SH-SY5Y (cell line): ENCODE data around the gene ZNF101.

Experiments used
- GATA2 ChIP-seq: IDR thresholded peaks from 2 replicates; pipeline ENCODE4 v1.6.1; 2011; ENCODE audit warnings: mild to moderate bottlenecking, low read depth, low read length
- GATA3 ChIP-seq: IDR thresholded peaks from 2 replicates; pipeline ENCODE4 v1.6.1; 2011; ENCODE audit warnings: low read depth, mild to moderate bottlenecking, low read length, moderate library complexity

ZNF101 gene

DNA sequence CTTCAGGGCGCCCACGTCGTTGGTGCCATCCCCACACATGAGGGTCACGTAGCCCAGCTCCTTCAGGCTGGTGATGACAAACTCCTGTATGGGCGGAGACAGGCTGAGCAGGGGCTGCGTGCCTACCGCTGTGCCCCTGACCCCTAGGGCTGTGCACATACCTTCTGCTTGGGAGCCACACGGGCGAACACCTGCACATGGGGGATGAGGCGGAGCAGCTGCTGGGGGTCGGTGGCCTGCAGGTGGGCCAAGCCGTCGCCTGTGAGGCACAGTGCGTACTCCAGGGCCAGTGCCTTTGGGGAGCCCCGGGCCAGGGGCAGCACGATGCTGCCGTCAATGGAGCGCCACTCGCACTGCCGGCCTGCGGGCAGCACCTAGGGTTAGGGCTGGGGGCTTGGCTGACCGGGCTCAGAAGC is 19.1 kb upstream of the ZNF101 start:
- TF ChIP-seq GATA2 (no peak), GATA3 (no peak)

DNA sequence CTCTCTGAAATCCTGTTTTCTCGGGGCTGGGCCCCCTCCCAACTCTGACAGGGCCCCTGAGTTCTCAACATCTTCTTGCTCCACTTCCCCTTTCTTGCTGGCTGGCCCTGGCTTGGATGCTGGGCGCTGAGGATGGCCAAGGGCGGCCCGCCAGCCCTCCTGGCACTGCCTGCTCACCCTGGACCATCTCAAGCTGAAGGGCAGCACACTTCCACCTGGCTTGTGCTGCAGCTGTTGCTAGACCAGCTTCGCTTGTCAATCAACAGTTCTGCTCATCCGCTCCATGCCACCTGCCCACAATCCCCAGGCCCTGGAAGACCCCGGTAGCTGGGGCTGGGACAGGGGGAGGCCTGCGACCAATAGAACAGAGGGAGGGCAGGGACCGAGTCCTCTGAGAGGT is 18.3 kb upstream of the ZNF101 start:
- no peak for TF ChIP-seq GATA3
- no peak for TF ChIP-seq GATA2

DNA sequence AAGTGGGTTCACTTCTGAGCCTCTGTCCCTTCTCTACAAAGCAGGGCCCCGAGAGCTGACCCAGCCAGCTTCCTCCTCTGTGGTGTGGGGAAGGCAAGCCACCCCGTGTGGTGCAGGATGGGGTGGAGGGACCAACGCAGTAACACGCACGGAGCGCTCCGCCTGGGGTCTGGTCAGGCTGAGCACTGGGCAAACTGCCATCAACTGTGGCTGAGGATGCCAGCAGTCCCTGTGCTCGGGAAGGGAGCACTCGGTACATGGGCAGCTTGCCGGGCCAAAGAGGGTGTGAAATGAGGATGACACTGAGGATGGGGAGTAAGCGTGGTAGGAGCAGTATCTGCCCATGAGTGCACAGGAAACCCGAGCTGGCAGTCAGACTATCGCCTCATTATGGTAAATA is 17.6 kb upstream of the ZNF101 start:
- TF ChIP-seq GATA3: no peak
- no peak for TF ChIP-seq GATA2

DNA sequence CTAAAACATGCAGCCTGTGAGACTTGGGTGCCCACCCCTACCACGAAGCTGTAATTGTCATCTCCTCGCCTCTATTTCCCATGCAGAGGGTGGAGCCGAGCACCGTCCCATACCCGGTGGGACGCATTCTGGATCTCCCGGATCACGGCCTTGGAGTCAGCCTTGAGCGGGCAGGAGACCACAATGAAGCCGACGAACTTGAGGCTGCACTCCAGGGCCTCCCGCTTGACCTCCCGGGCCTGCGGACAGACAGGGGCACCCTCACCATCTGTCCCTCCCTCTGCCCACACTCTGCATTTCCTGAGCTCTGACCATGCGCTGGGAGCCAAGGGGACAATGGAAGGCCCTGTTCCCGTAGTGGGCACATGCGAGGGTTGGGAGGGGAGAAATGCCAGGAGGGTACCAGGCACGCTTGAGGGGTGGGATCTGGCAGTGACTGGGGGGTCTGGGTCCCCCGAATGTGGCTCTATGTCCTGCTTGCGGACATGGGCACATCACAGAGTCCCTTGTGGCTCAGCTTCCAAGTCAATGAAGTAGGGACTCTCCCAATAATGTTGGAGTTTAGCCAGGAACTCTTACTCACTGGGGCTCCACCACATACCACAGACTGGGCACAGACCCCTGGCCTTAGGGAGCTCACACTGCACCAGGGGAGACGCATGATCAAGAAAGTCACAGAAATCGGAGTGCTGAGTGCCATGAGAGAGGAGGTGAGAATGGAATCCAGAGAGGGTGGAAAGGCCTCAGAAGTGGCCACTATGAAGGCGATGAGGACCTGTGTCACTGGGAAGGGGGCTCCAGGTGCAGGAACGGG is 15.9 kb upstream of the ZNF101 start:
- TF ChIP-seq GATA3: no peak
- no peak for TF ChIP-seq GATA2

DNA sequence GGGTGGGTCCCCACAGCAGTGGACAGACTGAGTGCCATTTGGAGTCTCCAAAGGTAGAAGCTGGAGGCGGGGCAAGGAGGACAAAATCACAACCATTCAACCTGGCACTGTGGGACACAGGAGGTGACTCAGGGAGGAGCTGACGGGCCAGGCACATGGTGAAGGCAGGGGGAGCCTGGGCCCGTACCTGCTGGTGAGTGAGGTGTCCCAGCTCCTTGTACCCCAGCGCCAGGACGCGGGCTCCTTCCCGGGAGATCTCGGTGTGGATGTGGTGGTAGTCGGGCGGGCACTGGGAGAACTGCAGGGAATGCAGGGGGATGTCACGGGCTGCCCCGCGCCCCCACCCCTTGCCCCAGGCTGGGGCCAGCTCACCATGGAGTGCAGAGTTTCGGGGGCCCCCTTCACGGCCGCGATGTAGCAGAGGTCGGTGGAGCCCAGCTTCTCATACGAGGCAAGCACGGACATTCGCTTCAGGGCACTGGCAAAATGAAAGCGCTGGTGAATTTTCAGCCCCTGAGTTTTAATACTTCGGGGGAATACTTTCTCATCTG is 15.0 kb upstream of the ZNF101 start:
- TF ChIP-seq GATA2: no peak
- no peak for TF ChIP-seq GATA3

DNA sequence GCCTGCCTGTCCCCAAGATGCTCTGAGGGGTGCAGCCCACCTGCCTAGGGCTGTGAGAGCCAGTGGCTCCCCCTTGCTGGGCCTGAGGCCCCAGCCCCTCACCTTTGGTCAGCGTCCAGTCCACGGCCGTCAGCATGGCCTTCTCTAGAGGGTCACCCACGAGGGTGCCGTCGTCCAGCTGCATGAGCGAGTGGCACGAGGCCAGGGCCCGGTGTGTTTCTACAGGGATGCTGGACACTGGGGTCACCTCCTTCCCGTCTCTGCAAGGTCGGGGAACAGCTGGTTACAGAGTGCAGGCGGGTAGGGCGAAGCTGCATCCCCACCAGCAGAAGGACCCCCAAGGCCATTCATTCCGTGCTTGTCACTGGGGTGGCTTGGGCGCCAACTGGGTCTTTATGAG is 14.2 kb upstream of the ZNF101 start:
- TF ChIP-seq GATA3 (no peak), GATA2 (no peak)

DNA sequence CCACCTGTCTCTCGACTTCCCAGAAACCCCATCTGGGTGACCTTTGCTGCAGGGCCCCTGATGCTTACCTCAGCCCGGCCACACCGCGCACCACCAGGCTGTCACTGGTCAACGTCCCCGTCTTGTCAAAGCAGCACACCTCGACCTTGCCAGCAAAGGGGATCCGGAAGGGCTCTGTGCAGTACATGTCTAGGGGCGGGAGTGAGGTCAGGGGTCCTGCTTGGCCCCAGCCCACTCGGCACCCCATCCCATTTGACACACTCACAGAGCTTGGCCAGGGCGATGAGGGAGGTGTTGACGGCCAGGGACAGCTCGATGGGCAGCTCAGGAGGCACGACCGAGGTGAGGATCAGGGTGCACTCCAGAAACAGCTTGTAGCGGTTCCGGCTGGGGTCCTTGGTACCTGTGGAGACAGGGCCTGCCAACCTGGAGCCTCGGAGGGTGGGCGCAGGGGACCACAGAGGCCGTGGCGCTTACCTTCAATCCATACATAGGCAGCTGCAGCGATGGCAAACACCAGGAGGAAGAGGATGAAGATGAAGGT is 13.5 kb upstream of the ZNF101 start:
- TF ChIP-seq GATA2 (no peak), GATA3 (no peak)

DNA sequence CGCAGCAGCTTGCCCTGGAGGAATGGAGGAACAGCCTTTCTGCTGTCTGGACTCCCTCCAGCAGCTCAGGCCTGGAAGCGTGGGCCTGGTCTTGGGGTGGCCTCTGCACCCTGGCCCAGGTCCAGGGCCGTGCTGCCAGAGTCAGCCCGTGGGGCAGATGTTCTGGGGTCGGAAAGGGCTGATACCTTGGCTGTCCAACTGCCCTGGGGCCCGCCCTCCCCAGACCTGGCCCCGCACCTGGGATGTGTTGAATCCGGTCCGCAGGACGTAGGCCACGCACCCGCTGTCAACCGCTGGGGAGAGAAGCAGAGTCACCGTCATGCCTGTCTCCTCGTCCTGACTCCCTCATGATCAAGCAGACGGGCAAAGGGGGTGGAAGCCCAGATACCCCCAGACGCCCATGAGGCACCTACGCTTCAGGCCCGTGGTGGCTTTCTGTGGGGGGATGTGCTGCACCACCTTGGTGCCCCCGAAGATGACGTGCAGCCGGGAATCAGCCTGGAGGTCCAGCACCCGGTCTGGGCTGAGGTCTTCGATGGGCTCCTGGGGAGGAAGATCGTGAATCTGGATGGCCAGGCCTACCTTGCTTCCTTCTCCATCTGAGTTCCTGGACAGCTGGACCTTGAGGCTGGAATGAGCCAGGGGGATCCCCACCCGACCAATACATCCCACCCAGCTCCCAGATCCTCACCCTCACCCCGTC is 12.8 kb upstream of the ZNF101 start:
- TF ChIP-seq GATA3: no peak
- no peak for TF ChIP-seq GATA2

DNA sequence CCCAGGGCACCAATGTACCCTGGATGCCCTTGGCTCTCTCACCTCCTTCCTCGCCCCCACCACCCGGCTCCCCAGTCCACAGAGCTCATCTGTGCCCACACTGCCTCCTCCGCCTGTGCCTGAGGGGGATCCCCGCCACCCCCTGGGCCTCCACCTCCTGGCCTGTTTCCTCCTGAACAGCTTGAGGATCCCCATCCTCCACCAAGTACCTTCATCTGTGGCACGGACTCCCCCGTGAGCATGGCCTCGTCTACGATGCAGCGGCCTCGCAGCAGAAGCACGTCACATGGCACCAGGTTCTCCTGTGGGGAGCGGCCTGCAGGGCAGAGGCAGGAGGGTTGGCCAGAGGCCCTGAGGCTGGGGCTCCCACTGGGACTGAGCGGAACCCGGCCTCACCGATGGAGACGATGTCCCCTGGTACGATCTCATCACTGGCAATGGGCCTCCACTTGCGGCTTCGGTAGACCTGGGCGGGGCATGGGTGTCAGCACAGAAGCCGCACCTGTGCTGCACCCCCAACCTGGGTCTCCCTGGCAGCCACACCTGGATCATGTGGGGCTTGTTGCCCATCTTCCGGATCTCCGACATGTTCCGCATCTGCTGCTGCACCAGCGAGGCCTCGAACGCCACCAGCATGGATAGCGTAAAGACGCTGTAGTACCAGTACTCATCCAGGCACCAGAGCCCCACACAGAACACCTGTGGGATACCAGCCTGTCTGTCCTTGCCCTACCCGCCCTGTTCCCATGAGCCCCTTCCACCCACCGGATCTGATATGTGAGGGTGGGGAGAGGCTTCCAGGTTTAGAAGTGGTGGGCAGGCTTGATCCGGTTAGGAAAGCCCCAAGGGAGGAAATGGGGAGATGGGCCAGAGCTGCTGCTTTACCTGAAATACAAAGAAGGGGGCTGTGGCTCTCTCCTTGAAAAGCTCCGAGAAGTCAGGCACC is 11.9 kb upstream of the ZNF101 start:
- TF ChIP-seq GATA3 (no peak), GATA2 (no peak)

DNA sequence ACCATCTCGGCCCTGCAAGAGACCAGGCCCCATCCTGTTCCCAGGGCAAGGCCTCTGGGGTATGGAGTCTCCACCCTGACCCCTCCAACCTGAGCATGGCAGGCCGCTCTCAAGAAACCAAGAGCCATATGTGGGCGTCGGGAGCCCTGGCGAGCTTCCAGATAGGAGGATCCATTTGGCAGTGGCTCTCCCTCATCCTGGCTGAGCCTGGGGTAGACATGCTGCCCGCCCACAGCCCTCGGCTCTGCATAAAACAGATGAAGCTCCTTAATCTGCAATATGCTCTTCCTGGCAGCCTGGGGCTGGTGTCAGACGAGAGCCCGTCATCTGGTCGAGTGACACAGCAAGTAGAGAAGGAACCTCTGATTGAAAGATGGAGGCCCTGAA is 11.2 kb upstream of the ZNF101 start:
- TF ChIP-seq GATA2: no peak
- TF ChIP-seq GATA3: no peak

DNA sequence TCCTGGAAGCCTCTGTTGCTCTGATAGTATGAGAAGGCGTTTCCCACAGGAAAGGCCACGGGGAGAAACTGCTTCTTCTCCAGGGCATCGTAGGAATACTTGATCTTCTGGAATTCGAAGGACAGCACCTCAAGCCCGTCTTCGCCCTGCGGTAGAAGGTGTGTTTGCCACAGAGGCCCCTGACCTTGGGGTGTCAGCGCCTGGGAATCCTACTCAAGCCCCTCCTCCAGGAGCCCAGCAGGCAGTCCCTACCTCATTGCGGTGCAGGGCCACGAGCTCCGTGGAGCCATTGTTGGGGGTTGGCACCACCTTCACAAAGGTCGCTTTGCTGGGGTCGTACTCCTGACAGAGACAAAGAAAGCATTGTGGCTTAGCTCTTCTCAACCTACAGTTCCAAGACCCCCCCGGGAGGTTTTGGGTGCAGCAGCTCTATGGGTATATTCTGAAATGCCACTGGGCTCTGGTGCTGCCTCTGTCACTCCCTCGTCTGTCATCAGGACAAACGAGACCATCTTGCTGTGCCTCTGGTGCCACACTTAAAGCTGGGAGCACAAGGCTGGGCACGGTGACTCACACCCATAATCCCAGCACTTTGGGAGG is 8.9 kb upstream of the ZNF101 start:
- TF ChIP-seq GATA2 (no peak), GATA3 (no peak)

DNA sequence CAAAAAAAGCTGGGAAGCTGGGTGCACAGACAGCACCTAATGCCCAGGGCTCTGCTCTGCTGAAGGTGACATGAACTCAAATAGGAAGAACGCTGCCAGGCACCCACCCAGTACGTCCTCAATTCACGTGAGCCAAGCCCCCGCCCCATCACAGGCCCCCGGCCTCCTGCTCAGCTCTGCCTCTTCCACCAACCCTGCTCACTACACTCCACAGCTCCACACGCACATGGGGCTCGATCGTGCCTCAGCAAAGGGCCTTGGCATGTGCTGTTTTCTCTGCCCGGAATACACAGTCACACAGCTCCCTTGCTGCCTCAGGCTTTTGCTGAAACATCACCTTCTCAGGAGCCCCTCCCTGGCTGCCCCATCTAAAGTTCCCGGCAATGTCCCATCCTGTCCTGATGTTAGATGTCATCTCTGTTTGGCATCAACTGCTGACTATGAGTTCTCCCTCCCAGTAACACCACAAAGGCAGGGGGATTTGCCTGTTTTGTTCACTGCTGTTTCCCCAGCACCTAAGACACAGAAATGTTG is 7.4 kb upstream of the ZNF101 start:
- TF ChIP-seq GATA3 (no peak), GATA2 (no peak)

DNA sequence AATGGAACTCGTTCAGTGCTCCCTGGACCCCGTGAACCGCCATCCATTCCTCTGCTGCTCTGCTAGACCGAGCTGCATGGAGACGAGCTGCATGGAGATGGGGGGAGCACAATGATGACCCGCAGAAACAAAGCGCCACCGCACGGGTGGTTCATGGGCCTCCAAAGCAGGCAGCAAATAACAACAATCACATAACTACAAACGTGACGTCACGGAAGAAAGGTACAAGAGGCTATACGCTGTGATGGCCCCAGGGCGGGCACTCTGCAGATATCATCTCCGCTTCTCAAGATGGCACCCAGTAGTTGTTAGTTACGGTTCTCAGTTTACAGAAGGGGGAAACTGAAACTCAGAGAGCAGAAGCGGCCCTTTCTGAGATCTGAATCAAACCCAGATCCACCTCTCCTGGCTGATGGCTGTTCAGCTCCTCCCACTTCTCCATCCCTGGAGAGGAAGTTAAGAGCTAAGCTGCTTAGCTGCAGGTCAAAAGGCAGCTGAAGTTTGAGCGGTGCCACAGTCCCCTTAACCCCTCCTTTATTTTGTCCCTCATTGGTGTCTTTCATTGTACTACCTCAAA is 6.9 kb upstream of the ZNF101 start:
- TF ChIP-seq GATA2 (peak; percentile 47; the same call in 1 of the 2 replicates), GATA3 (no peak)
